Astrocyte (in vitro differentiated cells and primary cell): ENCODE data around the gene WBP1. TPM values are rescaled to one million over a fixed set of nuclear protein-coding genes. Genes with fewer than 3 reads are reported as not detected.

Source experiments
- DNase-seq: peaks from one replicate; pipeline ENCODE4 v3.0.0-alpha.2; 2010; ENCODE audit warnings: low read depth
- FAIRE-seq: peaks from 2 replicates; lab custom pipeline; 2011; peaks lifted over from hg19 to GRCh38; lab: Jason Lieb, UNC
- H2AFZ ChIP-seq: 2 replicates; pipeline ENCODE4 v1.6.0; 2012; ENCODE audit warnings: low read depth, low read length, inconsistent platforms
- H3K27ac ChIP-seq: 2 replicates; pipeline ENCODE4 v1.5.1; 2011; ENCODE audit warnings: low read depth, low read length, inconsistent platforms
- H3K27me3 ChIP-seq: 2 replicates; pipeline ENCODE4 v1.6.0; 2011; ENCODE audit warnings: low read length, inconsistent platforms; ENCODE audit not compliant: insufficient read depth
- H3K36me3 ChIP-seq: 2 replicates; pipeline ENCODE4 v1.5.1; 2011; ENCODE audit warnings: low read length, inconsistent platforms; ENCODE audit not compliant: insufficient read depth
- H3K4me1 ChIP-seq: 2 replicates; pipeline ENCODE4 v1.5.1; 2011; ENCODE audit warnings: low read length, inconsistent platforms; ENCODE audit not compliant: insufficient read depth
- H3K4me2 ChIP-seq: 2 replicates; pipeline ENCODE4 v1.6.0; 2012; ENCODE audit warnings: low read length, inconsistent platforms
- H3K4me3 ChIP-seq: 2 replicates; pipeline ENCODE4 v1.5.1; 2011; ENCODE audit warnings: low read depth, mild to moderate bottlenecking, low read length, inconsistent platforms; ENCODE audit not compliant: insufficient read depth
- H3K79me2 ChIP-seq: 2 replicates; pipeline ENCODE4 v1.6.0; 2012; ENCODE audit warnings: mild to moderate bottlenecking, low read length, inconsistent platforms; ENCODE audit not compliant: insufficient read depth
- H3K9ac ChIP-seq: 2 replicates; pipeline ENCODE4 v1.6.0; 2012; ENCODE audit warnings: mild to moderate bottlenecking, low read length, inconsistent platforms
- H3K9me3 ChIP-seq: 2 replicates; pipeline ENCODE4 v1.5.1; 2012; ENCODE audit warnings: low read depth, mild to moderate bottlenecking, low read length, inconsistent platforms; ENCODE audit not compliant: insufficient read depth
- H4K20me1 ChIP-seq: 2 replicates; pipeline ENCODE4 v1.6.0; 2012; ENCODE audit warnings: low read length, inconsistent platforms; ENCODE audit not compliant: insufficient read depth
- H3K27ac Mint-ChIP-seq: one replicate; pipeline ENCODE4 v1.8.0; 2021; ENCODE audit warnings: mild to moderate bottlenecking, mixed read lengths; ENCODE audit not compliant: unreplicated experiment
- H3K27me3 Mint-ChIP-seq: one replicate; pipeline ENCODE4 v1.8.0; 2021; ENCODE audit warnings: low read depth, mixed read lengths; ENCODE audit not compliant: unreplicated experiment
- H3K36me3 Mint-ChIP-seq: one replicate; pipeline ENCODE4 v1.8.0; 2021; ENCODE audit warnings: low read depth, mixed read lengths; ENCODE audit not compliant: unreplicated experiment
- H3K4me1 Mint-ChIP-seq: one replicate; pipeline ENCODE4 v1.8.0; 2021; ENCODE audit warnings: low read depth, mixed read lengths; ENCODE audit not compliant: unreplicated experiment
- H3K4me3 Mint-ChIP-seq: one replicate; pipeline ENCODE4 v1.8.0; 2021; ENCODE audit warnings: mild to moderate bottlenecking, moderate library complexity, mixed read lengths; ENCODE audit not compliant: unreplicated experiment
- H3K9me3 Mint-ChIP-seq: one replicate; pipeline ENCODE4 v1.8.0; 2021; ENCODE audit warnings: mild to moderate bottlenecking, mixed read lengths; ENCODE audit not compliant: unreplicated experiment
- CTCF ChIP-seq: IDR thresholded peaks from 2 replicates; pipeline ENCODE4 v1.5.1; 2011; ENCODE audit warnings: low read depth, mild to moderate bottlenecking, inconsistent platforms, low read length, moderate library complexity; ENCODE audit not compliant: insufficient read depth
- EZH2 ChIP-seq: IDR thresholded peaks from 2 replicates; pipeline ENCODE4 v1.6.1; 2012; ENCODE audit warnings: mild to moderate bottlenecking, low read length, inconsistent platforms; ENCODE audit not compliant: insufficient read depth
- total RNA-seq: library from RNA; stranded (reverse); gene quantifications from 2 replicates; pipeline ENCODE4 v1.2.1, GENCODE V29; 2021

Gene WBP1
- total RNA-seq, 1 donor from 2014 or later, result 56.4 TPM

- TF ChIP-seq CTCF, result no peak
- TF ChIP-seq EZH2, result no peak
- Mint-ChIP-seq H3K4me1 (peaks cover 24% of the 10 kb centered on the region), H3K4me3 (no peak overlapping the region), H3K9me3 (no peaks in the 10 kb centered on the region), H3K36me3 (peaks cover 6% of the 10 kb centered on the region), H3K27me3 (no peaks in the 10 kb centered on the region), H3K27ac (no peak overlapping the region)
- H3K4me1 ChIP-seq, result peaks cover 38% of the 10 kb centered on the region
- H3K9me3 ChIP-seq, result no peaks in the 10 kb centered on the region
- DNase-seq (no peak), FAIRE-seq (no peak)
- peaks cover 30% of the 10 kb centered on the region for H3K79me2 ChIP-seq
- peak overlapping the region; percentile 52 for H3K4me2 ChIP-seq
- H3K4me3 ChIP-seq, result no peak overlapping the region
- H2AFZ ChIP-seq, result peak overlapping the region; percentile 15
- peak overlapping the region; percentile 22 for H3K9ac ChIP-seq
- H3K36me3 ChIP-seq, result no peaks in the 10 kb centered on the region
- peaks cover 41% of the 10 kb centered on the region for H4K20me1 ChIP-seq
- H3K27ac ChIP-seq, result no peak overlapping the region
- H3K27me3 ChIP-seq, result peaks cover 2% of the 10 kb centered on the region
Observed at GRCh38 chr2:74436111-74436805, 22.0 kb upstream of the WBP1 start.

GRCh38 chr2:74436848-74437695 is 21.2 kb upstream of the WBP1 start:
- Histone ChIP-seq H3K9me3 (no peaks in the 10 kb centered on the region), H3K4me1 (peaks cover 39% of the 10 kb centered on the region)
- no peak overlapping the region for H3K4me3 Mint-ChIP-seq

More at GRCh38 chr2:74436848-74437695, 21.2 kb upstream of the WBP1 start:
- peak overlapping the region; percentile 22 for H3K9ac ChIP-seq
- Mint-ChIP-seq H3K27me3 (no peaks in the 10 kb centered on the region), H3K9me3 (no peaks in the 10 kb centered on the region), H3K27ac (no peak overlapping the region), H3K36me3 (peaks cover 6% of the 10 kb centered on the region), H3K4me1 (peaks cover 24% of the 10 kb centered on the region)
- no peak overlapping the region for H3K27ac ChIP-seq
- H3K4me3 ChIP-seq, result no peak overlapping the region
- TF ChIP-seq EZH2, result no peak
- TF ChIP-seq CTCF, result no peak
- H3K36me3 ChIP-seq, result no peaks in the 10 kb centered on the region
- peak overlapping the region; percentile 52 for H3K4me2 ChIP-seq
- peaks cover 38% of the 10 kb centered on the region for H4K20me1 ChIP-seq
- H2AFZ ChIP-seq, result no peak overlapping the region
- peaks cover 30% of the 10 kb centered on the region for H3K79me2 ChIP-seq
- DNase-seq (no peak), FAIRE-seq (no peak)
- peaks cover 9% of the 10 kb centered on the region for H3K27me3 ChIP-seq
